Epithelial cell of esophagus (primary cell): Measurements from ENCODE around the gene PRTFDC1.

ENCODE experiments used
- DNase-seq: peaks from one replicate; pipeline ENCODE4 v3.0.0; 2010; ENCODE audit warnings: low read depth
- H3K4me3 ChIP-seq: 2 replicates; pipeline ENCODE4 v1.5.1; 2011; ENCODE audit warnings: mild to moderate bottlenecking, low read length, control low read depth
- CTCF ChIP-seq: IDR thresholded peaks from 2 replicates; pipeline ENCODE4 v1.5.1; 2011; ENCODE audit warnings: low read depth, mild to moderate bottlenecking, low read length, control low read depth, inconsistent platforms; ENCODE audit not compliant: insufficient read depth; ENCODE audit errors: missing control alignments

The PRTFDC1 gene

GRCh38 chr10:24915304-24915703 is 37.1 kb downstream of the PRTFDC1 start:
- H3K4me3 ChIP-seq = no peak overlapping the region
- TF ChIP-seq CTCF = no peak
- DNase-seq = no peak

- H3K4me3 ChIP-seq = no peak overlapping the region
- TF ChIP-seq CTCF = no peak
- no peak for DNase-seq
Measured at GRCh38 chr10:24914148-24914547, 38.3 kb downstream of the PRTFDC1 start.

- no peak for TF ChIP-seq CTCF
- H3K4me3 ChIP-seq = no peak overlapping the region
- DNase-seq = peak; percentile 73
Measured at GRCh38 chr10:24912215-24912614, 40.2 kb downstream of the PRTFDC1 start.

- TF ChIP-seq CTCF = no peak
- no peak overlapping the region for H3K4me3 ChIP-seq
- no peak for DNase-seq
Measured at GRCh38 chr10:24911029-24911428, 41.4 kb downstream of the PRTFDC1 start.

- no peak overlapping the region for H3K4me3 ChIP-seq
- no peak for DNase-seq
- TF ChIP-seq CTCF = no peak
Measured at GRCh38 chr10:24910574-24910973, 41.8 kb downstream of the PRTFDC1 start.

GRCh38 chr10:24908793-24909423 is 43.5 kb downstream of the PRTFDC1 start:
- H3K4me3 ChIP-seq = no peak overlapping the region
- peak; percentile 88 for DNase-seq
- TF ChIP-seq CTCF = no peak

- no peak for DNase-seq
- H3K4me3 ChIP-seq = no peak overlapping the region
- TF ChIP-seq CTCF = no peak
Measured at GRCh38 chr10:24907956-24908355, 44.5 kb downstream of the PRTFDC1 start.
